HCT116 (cell line): ENCODE measurements around the gene GFOD1.

Experiments used
- CEBPB ChIP-seq: IDR thresholded peaks from 2 replicates; pipeline ENCODE4 v1.6.1; 2012; ENCODE audit warnings: low read depth
- EGR1 ChIP-seq: IDR thresholded peaks from 2 replicates; pipeline ENCODE4 v1.6.1; 2012; ENCODE audit warnings: low read depth
- ELF1 ChIP-seq: IDR thresholded peaks from 2 replicates; pipeline ENCODE4 v1.6.1; 2012; ENCODE audit warnings: low read depth, borderline replicate concordance
- EZH2 ChIP-seq: fragments of 200-600 bp; sonication (generic); IDR thresholded peaks from 2 replicates; pipeline ENCODE4 v1.6.1; 2017; ENCODE audit warnings: antibody characterized with exemption, mixed run types
- POLR2A ChIP-seq: IDR thresholded peaks from 2 replicates; pipeline ENCODE4 v1.7.0; 2011; ENCODE audit warnings: borderline replicate concordance; ENCODE audit not compliant: insufficient read depth, insufficient read length; ENCODE audit errors: extremely low read depth
- POLR2AphosphoS5 ChIP-seq: IDR thresholded peaks from 2 replicates; pipeline ENCODE4 v1.6.1; 2011; ENCODE audit warnings: mild to moderate bottlenecking, low read depth, low read length, moderate library complexity
- RAD21 ChIP-seq: IDR thresholded peaks from 2 replicates; pipeline ENCODE4 v1.6.1; 2012; ENCODE audit warnings: low read depth, mild to moderate bottlenecking
- SRF ChIP-seq: IDR thresholded peaks from 2 replicates; pipeline ENCODE4 v1.6.1; 2012; ENCODE audit warnings: low read depth
- TCF7L2 ChIP-seq: IDR thresholded peaks from 2 replicates; pipeline ENCODE4 v1.7.0; 2011; ENCODE audit warnings: borderline replicate concordance, inconsistent platforms; ENCODE audit not compliant: insufficient read depth, insufficient read length; ENCODE audit errors: extremely low read depth
- ZFX ChIP-seq: fragments of 450-650 bp; IDR thresholded peaks from 2 replicates; pipeline ENCODE4 v1.6.1; 2017
- TF ChIP-seq, protein P1 (sequence below), 3 experiments: fragments of 200-600 bp in 1 of 3; sonication (generic) in 1 of 3; IDR thresholded peaks in 2 of 3; conservative IDR thresholded peaks in 1 of 3; 2 replicates each; pipeline ENCODE4 v1.5.1; 2012 to 2017; ENCODE audit warnings: low read depth in 2 of 3, low read length in 2 of 3, antibody characterized with exemption in 1 of 3, borderline replicate concordance in 1 of 3, control low read depth in 1 of 3, mild to moderate bottlenecking in 1 of 3, mixed read lengths in 1 of 3, mixed run types in 1 of 3, moderate library complexity in 1 of 3; ENCODE audit not compliant: insufficient read depth in 1 of 3
- TF ChIP-seq, protein P2 (sequence below): IDR thresholded peaks from 2 replicates; pipeline ENCODE4 v1.6.1; 2012
- TF ChIP-seq, protein P3 (sequence below): IDR thresholded peaks from 2 replicates; pipeline ENCODE4 v1.6.1; 2012; ENCODE audit warnings: low read depth
- TF ChIP-seq, protein P4 (sequence below): IDR thresholded peaks from 2 replicates; pipeline ENCODE4 v1.6.1; 2011; ENCODE audit warnings: mild to moderate bottlenecking, low read length, moderate library complexity; ENCODE audit not compliant: insufficient replicate concordance; ENCODE audit errors: extremely low read depth

DNA sequence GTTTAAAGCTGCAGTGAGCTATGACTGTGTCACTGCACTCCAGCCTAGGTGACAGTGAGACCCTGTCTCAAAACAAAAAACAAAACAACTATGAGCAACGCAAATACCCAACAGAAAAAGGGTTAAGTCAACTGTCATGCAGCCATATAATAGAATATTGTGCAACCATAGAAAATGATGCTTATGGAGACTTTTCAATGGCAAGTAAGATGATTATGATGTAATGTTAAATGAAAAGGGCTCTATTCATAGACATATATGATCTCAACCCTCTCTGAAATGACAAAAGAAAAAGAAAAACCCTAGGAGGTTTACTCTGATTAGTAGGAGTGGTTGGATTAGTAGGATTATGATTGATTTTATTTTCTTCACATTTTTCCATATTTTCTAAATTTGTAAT, 117.8 kb downstream of the GFOD1 start:
- TF ChIP-seq, protein P1, sequence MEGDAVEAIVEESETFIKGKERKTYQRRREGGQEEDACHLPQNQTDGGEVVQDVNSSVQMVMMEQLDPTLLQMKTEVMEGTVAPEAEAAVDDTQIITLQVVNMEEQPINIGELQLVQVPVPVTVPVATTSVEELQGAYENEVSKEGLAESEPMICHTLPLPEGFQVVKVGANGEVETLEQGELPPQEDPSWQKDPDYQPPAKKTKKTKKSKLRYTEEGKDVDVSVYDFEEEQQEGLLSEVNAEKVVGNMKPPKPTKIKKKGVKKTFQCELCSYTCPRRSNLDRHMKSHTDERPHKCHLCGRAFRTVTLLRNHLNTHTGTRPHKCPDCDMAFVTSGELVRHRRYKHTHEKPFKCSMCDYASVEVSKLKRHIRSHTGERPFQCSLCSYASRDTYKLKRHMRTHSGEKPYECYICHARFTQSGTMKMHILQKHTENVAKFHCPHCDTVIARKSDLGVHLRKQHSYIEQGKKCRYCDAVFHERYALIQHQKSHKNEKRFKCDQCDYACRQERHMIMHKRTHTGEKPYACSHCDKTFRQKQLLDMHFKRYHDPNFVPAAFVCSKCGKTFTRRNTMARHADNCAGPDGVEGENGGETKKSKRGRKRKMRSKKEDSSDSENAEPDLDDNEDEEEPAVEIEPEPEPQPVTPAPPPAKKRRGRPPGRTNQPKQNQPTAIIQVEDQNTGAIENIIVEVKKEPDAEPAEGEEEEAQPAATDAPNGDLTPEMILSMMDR (IDR thresholded peaks at IDR 0.05 in 2 of 3, conservative IDR thresholded peaks at IDR 0.05 in 1 of 3; ENCODE audit: borderline replicate concordance in 1 of 3, insufficient read depth in 1 of 3, low read depth in 2 of 3, low read length in 2 of 3) = no peak
- no peak for TF ChIP-seq SRF
- TF ChIP-seq POLR2A = no peak
- TF ChIP-seq, protein P2, sequence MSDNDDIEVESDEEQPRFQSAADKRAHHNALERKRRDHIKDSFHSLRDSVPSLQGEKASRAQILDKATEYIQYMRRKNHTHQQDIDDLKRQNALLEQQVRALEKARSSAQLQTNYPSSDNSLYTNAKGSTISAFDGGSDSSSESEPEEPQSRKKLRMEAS = no peak
- TF ChIP-seq, protein P3, sequence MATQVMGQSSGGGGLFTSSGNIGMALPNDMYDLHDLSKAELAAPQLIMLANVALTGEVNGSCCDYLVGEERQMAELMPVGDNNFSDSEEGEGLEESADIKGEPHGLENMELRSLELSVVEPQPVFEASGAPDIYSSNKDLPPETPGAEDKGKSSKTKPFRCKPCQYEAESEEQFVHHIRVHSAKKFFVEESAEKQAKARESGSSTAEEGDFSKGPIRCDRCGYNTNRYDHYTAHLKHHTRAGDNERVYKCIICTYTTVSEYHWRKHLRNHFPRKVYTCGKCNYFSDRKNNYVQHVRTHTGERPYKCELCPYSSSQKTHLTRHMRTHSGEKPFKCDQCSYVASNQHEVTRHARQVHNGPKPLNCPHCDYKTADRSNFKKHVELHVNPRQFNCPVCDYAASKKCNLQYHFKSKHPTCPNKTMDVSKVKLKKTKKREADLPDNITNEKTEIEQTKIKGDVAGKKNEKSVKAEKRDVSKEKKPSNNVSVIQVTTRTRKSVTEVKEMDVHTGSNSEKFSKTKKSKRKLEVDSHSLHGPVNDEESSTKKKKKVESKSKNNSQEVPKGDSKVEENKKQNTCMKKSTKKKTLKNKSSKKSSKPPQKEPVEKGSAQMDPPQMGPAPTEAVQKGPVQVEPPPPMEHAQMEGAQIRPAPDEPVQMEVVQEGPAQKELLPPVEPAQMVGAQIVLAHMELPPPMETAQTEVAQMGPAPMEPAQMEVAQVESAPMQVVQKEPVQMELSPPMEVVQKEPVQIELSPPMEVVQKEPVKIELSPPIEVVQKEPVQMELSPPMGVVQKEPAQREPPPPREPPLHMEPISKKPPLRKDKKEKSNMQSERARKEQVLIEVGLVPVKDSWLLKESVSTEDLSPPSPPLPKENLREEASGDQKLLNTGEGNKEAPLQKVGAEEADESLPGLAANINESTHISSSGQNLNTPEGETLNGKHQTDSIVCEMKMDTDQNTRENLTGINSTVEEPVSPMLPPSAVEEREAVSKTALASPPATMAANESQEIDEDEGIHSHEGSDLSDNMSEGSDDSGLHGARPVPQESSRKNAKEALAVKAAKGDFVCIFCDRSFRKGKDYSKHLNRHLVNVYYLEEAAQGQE = no peak
- TF ChIP-seq POLR2AphosphoS5 = no peak
- no peak for TF ChIP-seq ELF1
- TF ChIP-seq RAD21 = no peak
- TF ChIP-seq TCF7L2 = no peak
- TF ChIP-seq, protein P4, sequence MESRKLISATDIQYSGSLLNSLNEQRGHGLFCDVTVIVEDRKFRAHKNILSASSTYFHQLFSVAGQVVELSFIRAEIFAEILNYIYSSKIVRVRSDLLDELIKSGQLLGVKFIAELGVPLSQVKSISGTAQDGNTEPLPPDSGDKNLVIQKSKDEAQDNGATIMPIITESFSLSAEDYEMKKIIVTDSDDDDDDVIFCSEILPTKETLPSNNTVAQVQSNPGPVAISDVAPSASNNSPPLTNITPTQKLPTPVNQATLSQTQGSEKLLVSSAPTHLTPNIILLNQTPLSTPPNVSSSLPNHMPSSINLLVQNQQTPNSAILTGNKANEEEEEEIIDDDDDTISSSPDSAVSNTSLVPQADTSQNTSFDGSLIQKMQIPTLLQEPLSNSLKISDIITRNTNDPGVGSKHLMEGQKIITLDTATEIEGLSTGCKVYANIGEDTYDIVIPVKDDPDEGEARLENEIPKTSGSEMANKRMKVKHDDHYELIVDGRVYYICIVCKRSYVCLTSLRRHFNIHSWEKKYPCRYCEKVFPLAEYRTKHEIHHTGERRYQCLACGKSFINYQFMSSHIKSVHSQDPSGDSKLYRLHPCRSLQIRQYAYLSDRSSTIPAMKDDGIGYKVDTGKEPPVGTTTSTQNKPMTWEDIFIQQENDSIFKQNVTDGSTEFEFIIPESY = no peak
- no peak for TF ChIP-seq EGR1
- no peak for TF ChIP-seq EZH2
- no peak for TF ChIP-seq ZFX
- no peak for TF ChIP-seq CEBPB
